ENCODE results near the gene ITPR2.

Gene ITPR2

DNA sequence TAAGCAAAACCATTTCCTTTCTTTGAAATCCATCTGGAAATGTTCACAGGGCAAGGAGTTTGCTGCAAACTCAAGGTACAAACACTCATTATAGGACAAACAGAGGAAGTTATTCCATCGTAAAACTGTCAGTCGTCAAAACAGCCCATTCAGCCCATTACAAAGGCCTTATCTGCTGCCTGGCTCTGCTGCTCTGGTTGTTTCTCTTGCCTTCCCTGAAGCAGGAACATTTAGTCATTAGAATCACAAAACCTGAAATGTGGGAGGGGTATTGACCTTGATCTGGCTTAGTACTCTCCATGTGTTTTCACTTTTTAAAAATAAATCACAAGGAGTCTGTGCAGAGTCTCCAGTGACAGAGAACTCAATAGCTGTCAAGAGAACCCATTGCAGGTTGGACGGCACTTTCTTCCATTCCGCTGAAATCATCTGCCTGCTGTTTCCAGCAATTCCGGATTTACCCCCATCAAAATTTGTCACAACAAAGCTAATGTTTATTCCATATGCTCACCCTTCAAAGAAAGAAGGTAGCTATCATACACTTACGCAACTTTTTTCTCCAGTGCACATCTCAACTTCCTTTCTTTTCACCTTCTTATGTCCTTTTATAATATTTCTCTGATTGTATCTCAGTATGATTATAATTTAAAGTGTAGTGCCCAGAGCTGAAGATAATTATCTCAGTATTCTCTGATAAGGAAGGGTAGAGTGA is 24.6 kb upstream of the ITPR2 start:
- H3K4me3 ChIP-seq (ENCODE audit: severe bottlenecking): no peak overlapping the region
- TF ChIP-seq, protein P1, sequence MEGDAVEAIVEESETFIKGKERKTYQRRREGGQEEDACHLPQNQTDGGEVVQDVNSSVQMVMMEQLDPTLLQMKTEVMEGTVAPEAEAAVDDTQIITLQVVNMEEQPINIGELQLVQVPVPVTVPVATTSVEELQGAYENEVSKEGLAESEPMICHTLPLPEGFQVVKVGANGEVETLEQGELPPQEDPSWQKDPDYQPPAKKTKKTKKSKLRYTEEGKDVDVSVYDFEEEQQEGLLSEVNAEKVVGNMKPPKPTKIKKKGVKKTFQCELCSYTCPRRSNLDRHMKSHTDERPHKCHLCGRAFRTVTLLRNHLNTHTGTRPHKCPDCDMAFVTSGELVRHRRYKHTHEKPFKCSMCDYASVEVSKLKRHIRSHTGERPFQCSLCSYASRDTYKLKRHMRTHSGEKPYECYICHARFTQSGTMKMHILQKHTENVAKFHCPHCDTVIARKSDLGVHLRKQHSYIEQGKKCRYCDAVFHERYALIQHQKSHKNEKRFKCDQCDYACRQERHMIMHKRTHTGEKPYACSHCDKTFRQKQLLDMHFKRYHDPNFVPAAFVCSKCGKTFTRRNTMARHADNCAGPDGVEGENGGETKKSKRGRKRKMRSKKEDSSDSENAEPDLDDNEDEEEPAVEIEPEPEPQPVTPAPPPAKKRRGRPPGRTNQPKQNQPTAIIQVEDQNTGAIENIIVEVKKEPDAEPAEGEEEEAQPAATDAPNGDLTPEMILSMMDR (IDR thresholded peaks at IDR 0.05; ENCODE audit: poor library complexity, severe bottlenecking): no peak
- no peaks in the 10 kb centered on the region for H3K36me3 ChIP-seq (ENCODE audit: low read depth)
- no peak for DNase-seq (ENCODE audit: low spot score)
- H3K27me3 ChIP-seq (ENCODE audit: insufficient read depth, poor library complexity, severe bottlenecking): no peaks in the 10 kb centered on the region
- H3K9me3 ChIP-seq (ENCODE audit: severe bottlenecking): no peaks in the 10 kb centered on the region
- no peak for ATAC-seq (ENCODE audit: low read depth)
- H3K4me1 ChIP-seq (ENCODE audit: insufficient read depth, poor library complexity, severe bottlenecking): no peaks in the 10 kb centered on the region
- H3K27ac ChIP-seq (ENCODE audit: poor library complexity, severe bottlenecking): no peak overlapping the region

DNA sequence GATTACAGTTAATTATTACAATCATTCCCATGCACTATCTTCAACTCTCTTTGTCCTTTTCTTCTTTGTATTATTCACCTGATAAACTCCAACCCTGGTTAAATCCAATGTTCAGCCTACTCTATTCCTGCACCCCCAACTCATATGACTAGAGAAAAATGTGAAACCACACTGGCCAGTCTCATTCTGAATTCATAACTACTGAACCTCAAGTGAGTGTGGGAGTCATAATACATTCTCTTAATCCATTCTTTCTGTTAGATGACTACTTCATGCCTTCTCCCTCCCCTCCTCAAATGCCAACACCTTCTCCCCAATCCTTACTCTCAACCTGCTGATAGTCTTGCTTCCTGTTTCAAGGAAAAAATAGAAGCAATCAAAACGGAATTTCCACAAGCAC is 22.3 kb upstream of the ITPR2 start:
- H3K36me3 ChIP-seq (ENCODE audit: low read depth): no peaks in the 10 kb centered on the region
- no peaks in the 10 kb centered on the region for H3K4me1 ChIP-seq (ENCODE audit: insufficient read depth, poor library complexity, severe bottlenecking)
- no peaks in the 10 kb centered on the region for H3K9me3 ChIP-seq (ENCODE audit: severe bottlenecking)
- no peak overlapping the region for H3K4me3 ChIP-seq (ENCODE audit: severe bottlenecking)
- DNase-seq (ENCODE audit: low spot score): no peak
- H3K27ac ChIP-seq (ENCODE audit: poor library complexity, severe bottlenecking): no peak overlapping the region
- ATAC-seq (ENCODE audit: low read depth): no peak
- TF ChIP-seq, protein P1 (IDR thresholded peaks at IDR 0.05; ENCODE audit: poor library complexity, severe bottlenecking): no peak
- H3K27me3 ChIP-seq (ENCODE audit: insufficient read depth, poor library complexity, severe bottlenecking): no peaks in the 10 kb centered on the region

DNA sequence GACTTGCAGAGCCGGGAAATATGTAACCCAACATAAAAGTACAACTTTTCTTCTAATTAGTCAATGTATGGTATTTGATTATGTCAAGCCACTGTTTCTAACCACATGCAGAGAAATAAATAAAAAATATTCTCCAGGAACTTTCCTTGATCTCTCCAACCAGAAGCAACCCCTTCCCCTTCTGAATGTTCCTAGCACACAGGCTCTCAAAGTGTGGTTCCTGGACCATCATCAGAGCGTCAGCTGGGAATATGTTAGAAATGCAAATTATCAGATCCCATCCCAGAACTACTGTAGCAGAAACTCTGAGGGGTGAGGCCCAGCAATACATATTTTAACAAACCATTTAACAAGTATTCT is 21.0 kb upstream of the ITPR2 start:
- Histone ChIP-seq H3K4me3 (ENCODE audit: severe bottlenecking) (no peak overlapping the region), H3K36me3 (ENCODE audit: low read depth) (no peaks in the 10 kb centered on the region), H3K4me1 (ENCODE audit: insufficient read depth, poor library complexity, severe bottlenecking) (no peaks in the 10 kb centered on the region), H3K9me3 (ENCODE audit: severe bottlenecking) (no peaks in the 10 kb centered on the region), H3K27ac (ENCODE audit: poor library complexity, severe bottlenecking) (no peak overlapping the region), H3K27me3 (ENCODE audit: insufficient read depth, poor library complexity, severe bottlenecking) (no peaks in the 10 kb centered on the region)
- TF ChIP-seq, protein P1 (IDR thresholded peaks at IDR 0.05; ENCODE audit: poor library complexity, severe bottlenecking): peak; percentile 35
- DNase-seq (ENCODE audit: low spot score): no peak
- ATAC-seq (ENCODE audit: low read depth): no peak

GRCh38 chr12:26853303-26854030 is 20.5 kb upstream of the ITPR2 start:
- DNase-seq (ENCODE audit: low spot score) (no peak), ATAC-seq (ENCODE audit: low read depth) (0 out of 3 replicates have a peak, but pooled peaks have one; percentile 49)
- TF ChIP-seq, protein P1 (IDR thresholded peaks at IDR 0.05; ENCODE audit: poor library complexity, severe bottlenecking): peak; percentile 70
- Histone ChIP-seq H3K4me3 (ENCODE audit: severe bottlenecking) (no peak overlapping the region), H3K27ac (ENCODE audit: poor library complexity, severe bottlenecking) (no peak overlapping the region), H3K4me1 (ENCODE audit: insufficient read depth, poor library complexity, severe bottlenecking) (no peaks in the 10 kb centered on the region), H3K9me3 (ENCODE audit: severe bottlenecking) (no peaks in the 10 kb centered on the region), H3K27me3 (ENCODE audit: insufficient read depth, poor library complexity, severe bottlenecking) (no peaks in the 10 kb centered on the region), H3K36me3 (ENCODE audit: low read depth) (no peaks in the 10 kb centered on the region)
